NCI-H1417 (cell line): Measurements from ENCODE around the gene SETD5.

Experiments
- DNase-seq, 3 experiments: peaks; one replicate each; lab custom pipeline; 2025; lab: John Stamatoyannopoulos, UW

Gene SETD5

DNA sequence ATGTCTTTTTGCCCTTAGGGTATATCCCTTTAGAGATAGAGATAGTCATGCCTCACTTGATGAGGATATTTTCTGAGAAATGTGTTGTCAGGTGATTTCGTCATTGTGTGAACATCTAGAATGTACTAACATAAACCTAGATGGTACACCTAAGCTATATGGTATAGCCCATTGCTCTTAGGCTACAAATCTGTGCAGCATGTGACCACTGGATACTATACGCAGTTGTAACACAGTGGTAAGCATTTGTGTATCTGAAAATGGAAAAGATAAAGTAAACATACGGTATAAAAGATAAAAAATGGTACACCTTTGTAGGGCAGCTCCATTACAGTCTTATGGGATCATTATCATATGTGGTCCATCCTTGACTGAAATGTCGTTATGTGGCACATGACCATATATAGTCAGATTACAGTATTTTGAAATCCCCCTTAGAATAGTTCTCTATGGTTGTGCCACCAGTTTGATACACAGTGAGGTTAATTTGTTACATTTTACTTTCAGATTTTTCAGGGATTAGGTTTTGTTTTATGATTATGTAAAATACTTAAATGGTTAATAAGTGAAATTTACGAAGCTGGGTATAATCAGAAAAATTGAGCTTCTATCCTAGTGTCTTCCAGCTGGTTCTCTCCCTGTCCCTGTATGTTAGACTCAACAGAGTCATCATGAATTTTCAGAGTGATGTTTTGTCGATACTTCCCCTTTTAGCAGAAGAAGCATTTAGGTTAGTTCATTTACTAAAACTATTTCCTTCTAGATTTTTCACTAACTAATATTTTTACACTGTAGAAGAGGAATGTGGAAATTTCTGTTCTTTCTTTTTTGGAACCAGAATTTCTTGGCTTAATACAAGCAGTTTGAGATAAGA lies 12.8 kb downstream of the SETD5 start:
- no peak for DNase-seq

DNA sequence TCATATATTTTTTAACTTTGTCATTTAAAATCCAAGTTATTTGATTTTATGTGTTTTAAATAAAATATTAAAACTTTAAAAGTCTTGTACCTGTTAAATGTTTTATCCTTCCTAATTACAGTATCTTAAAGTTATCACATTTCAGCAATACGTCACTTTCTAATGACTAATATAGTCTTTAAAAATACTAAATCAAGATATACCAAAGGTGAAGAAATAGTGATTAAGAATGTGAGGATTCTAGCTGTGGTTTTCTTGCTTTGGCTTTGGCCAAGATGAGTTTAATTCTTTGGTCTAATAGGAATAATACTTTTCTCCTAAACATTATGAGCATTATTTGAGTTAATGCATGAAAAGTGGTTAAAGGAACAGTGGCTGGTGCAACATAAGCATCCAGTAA lies 13.9 kb downstream of the SETD5 start:
- DNase-seq, result no peak

DNA sequence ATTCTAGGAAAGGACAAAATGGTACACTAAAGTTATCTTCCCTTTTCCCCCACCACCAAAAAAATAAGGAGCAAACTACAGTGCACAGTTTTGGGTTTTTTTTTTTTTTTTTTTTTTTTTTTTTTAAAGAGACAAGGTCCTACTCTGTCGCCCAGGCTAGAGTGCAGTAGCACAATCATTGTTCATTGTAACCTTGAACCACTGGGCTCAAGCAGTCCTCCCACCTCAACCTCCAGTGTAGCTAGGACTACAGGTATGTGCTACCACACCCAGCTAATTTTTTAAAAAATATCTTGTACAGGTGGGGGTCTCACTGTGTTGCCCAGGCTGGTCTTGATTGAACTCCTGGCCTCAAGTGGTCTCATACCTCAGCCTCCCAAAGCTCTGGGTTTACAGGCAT lies 14.9 kb downstream of the SETD5 start:
- no peak for DNase-seq

DNA sequence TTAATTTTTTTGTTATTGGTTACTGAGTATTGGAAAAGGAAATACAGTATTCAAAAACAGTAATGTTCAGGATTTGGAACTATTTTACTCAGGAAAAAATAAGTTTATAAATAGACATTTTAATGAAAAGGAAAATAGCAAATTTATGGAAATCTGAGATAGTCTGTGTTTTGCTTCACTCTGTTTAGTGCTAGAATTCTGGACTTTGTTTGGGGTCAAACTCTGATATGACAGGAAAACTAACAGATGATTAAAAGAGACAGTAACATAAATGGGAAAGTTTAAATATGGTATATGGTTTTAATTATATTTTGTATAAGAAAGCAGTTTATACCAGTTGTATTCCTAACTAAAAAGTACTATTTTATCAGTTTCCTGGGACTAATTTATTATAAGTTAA lies 17.4 kb downstream of the SETD5 start:
- DNase-seq, result no peak

DNA sequence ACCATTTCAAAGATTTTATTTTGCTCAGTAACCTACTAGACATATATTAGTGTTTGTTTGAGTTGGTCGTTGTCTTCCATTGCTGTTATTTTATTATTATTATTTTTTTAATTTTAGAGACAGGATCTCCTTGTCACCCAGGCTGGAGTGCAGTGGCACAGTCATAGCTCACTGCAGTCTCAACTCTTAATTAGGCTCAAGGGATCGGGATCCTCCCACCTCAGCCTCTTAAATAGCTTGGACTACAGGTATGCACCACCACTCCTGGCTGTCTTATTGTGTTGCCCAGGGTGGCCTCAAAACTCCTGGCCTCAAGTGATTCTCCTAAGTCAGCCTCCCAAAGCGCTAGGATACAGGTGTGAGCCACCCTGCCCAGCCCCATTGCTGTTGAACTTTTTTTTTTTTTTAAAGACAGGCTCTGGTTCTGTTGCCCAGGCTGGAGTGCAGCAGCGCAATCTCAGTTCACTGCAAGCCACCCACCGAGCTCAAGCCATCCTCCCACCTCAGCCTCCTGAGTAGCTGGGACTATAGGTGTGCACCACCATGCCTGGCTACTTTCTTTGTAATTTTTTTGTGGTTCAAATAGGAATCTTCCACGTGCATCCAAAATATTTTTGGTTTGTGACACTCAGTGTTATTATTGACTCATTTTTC lies 18.2 kb downstream of the SETD5 start:
- no peak for DNase-seq

DNA sequence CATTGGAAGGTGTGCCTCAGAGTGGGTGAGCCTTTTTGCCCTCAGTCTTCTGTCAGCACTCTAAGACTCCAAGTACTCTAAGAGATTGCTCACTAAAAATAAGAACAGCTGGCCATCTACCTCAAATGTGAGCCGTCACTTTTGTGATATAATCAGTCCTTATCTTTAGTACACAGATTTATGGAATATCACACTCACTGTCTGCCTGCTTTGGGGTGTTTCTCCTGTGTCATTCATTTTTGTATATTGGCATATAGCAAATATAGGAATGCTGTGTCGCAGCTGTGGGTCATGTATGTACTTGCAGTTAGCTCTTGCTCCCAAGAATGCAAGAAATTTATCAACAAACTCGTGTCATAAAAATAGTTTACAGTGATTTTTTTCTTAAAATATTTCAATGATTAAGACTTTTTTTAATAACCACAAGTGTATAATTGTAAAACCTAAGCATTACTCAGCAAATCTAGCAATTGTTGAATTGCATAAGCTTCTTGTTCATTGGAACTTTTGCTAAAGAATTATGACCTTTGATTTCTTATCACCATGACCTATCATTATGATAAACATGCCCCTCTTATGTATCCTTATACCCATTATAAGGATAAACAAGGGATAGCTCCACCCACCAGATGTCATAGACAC lies 18.8 kb downstream of the SETD5 start:
- DNase-seq, result no peak

DNA sequence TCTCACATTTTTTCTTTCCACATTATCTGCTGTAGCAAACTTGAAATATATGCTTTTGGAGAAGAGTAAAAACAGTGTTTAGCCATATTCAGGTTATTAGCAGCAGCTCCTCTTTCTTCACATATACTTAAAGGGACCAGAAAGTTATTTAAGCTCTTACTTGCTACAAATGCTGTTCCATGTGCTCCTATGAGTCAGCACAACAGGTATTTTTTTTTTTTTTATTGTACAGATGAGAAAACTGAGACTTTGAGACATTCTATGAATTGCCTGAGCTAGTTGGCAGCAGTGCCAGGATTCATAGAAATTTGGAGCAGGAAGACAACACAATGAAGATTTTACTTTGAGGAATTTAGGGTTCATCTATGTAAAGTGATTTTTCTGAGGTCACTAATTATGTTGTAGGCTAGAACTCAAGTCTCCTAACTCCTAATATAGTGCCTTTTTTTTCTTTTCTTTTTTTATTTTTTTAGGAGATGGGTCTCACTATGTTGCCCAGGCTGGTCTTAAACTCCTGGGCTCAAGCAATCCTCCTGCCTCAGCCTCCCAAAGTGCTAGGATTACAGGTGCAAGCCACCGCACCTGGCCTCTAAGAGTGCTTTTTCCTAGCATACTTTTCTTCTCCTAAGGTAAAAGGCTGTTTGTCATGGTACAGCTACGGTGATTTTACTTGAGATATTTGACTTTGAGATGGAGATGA lies 23.6 kb downstream of the SETD5 start:
- peak in 1 of 3 experiments; percentile 0 for DNase-seq

DNA sequence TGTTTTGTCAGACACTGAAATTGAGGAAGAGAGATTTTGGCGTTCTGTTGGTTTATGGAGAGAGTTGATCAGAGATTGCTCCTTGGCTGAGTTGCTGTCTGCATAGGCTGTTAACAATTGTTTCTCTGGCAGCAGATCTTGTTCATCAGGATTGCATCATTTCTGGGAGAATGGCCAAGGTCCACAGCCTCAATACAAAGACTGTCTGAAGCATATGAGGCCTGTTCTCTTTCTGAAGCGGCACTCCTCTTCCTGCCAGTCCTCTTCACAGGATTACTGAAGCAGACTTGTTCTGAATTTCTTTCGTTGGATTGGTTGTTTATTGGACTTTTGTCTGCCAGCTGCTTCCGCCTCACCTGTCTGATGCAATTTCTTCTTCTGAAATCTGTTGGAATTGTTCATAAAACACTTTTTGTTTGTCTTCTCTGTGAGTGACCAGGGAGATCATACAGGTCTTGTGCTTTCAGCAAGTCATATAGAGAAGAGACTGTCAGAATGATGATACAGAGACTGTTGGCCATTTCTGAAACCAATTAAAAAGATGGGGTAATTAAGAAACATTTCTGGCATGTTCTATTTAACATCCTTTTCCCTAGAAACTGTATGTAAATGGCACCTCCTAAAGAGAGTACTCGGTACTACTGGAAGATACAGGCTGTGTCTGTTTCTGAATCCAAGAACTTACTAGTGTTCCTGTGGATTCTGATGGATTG lies 25.5 kb downstream of the SETD5 start:
- peak; percentile 61 to 91 (median 67) for DNase-seq

DNA sequence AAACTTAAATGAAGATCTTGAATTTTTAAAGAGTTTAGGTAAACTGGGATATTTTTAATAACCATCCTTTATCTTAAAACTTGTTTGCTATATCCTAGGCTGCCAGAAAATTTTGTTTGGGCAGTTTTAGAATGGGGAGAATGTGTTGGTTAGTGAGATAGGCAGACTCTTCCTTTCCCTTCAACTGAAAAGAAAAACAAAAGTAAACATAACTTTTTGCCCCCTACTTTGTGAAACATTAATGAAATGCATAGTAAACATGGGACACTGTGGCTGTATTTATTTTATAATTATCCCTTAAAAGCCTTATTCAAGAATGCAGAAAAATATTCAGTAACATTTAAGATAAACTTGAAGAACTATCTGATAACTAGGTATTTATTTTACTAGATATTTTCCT lies 31.0 kb downstream of the SETD5 start:
- no peak for DNase-seq

DNA sequence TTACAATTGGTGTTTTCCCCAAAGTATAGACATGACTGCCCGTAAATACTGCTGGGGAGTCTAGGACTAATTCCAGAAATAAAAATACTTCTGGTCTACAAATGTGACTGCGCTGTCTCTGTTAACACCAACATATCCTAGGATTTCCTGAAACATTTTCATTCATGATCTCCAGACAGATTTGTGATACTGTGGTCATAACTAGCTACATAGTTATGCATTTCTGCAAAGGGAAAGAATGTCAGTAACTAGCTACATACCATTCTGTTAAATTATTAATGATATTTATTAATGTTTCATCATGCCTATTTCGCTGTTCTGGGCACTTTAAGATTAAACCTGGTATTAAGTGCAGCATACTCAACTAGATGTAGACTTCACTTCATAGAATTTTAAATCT lies 33.3 kb downstream of the SETD5 start:
- DNase-seq, result no peak

DNA sequence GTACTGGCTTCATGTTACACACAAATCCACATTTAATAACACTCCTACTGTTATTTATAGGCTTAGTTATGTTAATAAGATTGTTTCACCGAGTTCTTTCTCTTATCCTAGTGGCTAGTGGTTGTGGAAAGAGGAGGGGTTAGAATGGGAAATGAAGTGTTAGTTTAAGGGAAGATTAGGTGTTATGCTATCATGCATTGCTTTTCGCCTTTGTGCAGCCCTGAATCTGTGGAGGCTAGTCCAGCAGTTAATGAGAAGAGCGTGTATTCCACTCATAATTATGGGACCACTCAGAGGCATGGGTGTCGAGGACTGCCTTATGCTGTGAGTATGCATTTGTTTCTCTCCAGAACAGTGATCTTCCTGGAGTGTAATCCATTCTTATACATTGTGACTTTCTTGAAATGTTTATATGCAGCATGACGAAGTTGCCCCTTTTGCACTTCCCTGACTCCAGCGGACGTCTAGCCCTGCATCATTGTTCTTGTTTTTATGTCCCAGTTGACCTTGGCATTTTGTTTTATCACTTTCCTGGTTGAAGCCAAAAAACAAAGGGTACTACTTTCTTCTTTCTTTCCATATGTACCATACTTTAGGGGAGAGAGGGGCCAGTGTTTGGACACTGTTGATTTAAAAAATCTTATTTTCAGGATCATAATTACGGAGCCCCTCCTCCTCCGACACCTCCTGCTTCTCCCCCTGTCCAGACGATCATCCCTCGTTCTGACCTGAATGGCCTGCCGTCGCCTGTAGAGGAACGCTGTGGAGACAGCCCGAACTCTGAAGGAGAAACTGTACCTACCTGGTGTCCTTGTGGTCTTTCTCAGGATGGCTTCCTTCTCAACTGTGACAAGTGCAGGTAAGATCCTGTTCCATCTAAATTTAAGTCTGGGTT lies 36.5 kb downstream of the SETD5 start:
- no peak for DNase-seq

DNA sequence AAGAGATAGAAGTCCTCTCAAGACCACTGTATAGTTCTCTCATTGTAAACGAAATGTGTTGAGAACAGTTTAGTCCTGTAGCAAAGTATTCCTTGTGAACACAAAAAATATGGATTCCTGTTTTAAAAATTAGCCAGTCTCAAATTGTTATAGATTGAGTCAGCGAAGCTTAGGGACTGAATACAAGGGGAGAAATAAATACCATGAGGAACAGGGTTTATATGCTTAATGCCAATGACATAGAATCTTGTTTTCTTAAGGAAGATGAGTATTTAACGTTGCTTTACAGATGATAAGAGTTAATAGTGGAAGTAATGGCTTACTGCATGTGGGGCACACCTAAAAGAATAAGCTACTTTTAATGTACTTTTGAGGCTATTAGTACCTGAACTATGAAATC lies 37.9 kb downstream of the SETD5 start:
- DNase-seq, result no peak

DNA sequence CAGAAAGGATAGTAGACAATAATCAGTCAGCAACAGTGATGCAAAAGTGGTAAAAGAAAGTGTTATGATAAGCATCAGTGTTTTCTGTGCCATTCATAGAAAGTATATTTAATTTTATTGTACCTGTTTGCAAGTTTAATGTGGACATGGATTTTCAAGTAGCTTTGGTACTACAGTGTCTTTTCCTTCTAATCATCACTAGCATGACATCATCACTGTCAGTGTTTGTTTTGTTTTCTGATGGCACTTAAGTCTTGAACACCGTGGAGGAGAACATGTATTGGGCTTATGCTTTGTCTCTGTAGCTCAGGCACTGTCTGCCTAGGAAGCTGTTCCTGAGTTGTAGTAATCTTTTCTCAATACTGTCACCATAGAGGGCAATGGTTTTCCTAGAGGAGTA lies 41.9 kb downstream of the SETD5 start:
- peak in 1 of 3 experiments; percentile 13 for DNase-seq

DNA sequence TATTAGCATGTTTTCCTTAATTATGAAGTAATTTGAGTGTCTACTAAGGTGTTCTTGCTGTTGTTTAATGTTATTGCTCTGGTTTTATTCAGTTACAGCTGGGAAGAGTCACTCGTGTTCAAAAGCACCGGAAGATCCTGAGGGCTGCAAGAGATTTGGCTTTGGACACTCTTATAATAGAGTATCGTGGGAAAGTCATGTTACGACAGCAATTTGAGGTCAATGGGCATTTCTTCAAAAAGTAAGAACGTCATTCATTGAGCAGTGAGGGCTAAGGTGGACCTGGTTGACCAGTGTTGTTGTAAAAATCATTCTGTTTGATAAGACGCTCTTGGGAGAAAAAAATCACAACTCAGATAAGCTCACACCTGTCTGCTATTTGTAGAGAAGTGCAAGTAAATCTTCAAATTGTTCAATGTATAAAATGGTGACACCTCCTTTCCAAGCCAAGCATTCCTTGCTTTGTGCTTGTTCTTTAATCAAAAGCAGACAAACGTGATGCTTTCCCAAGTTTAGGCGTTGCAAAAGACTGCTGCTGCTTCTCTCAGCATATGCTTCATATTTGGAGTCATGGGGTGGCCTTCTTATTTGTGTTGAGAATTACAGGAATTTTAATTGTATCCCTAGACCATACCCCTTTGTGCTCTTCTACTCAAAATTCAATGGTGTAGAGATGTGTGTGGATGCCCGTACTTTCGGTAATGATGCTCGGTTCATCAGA lies 44.2 kb downstream of the SETD5 start:
- DNase-seq, result no peak

DNA sequence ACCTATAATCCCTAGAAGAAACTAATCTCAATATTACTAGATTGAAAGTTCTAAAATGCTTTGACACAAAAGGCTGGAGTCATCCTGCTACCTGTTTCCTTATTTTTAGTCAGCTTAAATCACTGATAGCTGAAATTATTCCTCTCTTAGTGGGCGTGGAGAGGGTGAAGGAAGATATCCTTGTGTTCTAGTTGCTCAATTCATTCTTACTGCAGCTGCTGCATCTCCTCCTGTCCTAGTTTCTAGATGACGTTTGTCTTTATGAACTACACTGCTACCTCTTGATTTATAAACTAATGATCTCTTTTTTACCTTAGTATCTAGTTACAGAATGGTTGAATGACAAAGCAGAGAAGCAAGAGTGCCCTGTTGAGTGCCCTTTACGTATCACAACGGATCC lies 50.7 kb downstream of the SETD5 start:
- no peak for DNase-seq

DNA sequence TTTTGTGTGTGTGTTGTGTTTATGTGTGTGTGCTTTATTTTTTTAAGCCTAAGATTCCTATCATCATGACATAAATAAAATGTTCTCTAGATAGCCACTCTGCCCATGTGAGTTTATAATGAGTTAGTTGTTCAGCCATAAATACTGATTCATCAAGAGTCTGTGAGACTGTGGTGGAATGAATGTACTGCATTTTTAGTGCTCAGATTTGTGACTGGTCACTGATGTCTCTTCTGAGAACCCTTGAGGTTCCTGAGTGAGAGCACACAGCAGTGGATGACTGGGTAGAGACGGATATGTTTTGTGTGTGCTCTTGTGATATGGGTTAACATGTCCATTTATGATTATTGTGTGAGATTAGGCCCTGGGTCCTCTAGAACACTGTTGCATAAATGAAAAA lies 51.2 kb downstream of the SETD5 start:
- DNase-seq, result no peak

DNA sequence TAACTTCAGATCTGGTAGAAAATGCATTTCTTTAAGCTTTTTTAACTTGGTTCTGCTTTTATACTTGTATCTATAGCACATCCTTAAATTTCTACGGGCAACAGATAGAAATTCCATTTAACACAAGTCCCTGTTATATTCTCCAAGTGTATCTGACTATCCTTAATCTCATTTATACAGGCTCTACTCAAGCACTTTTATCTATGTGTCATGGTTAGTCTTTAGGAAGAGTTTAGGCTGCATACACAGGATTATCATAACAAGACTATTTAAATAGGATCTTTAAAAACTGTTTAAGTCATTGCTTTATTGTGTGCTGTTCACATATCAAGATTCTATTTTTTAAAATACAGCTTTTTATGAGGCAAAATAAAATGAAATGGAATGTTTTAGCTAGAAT lies 52.7 kb downstream of the SETD5 start:
- DNase-seq, result no peak

DNA sequence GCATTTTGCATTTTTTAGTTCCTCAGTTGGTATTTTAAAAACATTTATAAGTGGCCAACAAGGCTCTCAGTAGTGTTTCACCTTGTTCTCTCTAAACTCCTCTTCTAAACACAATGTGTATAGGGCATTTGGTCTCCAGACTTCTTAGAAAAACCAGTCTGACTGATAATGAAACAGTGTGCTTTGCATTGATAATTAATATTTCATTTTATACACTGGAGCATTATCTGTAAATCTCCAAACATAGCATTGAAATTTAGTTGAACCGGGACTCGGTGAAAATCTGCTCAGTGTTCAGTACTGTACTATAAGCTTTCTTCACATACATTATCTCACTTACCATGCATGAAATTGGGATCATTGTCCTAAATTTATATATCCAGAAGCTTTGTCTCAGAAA lies 53.6 kb downstream of the SETD5 start:
- no peak for DNase-seq

DNA sequence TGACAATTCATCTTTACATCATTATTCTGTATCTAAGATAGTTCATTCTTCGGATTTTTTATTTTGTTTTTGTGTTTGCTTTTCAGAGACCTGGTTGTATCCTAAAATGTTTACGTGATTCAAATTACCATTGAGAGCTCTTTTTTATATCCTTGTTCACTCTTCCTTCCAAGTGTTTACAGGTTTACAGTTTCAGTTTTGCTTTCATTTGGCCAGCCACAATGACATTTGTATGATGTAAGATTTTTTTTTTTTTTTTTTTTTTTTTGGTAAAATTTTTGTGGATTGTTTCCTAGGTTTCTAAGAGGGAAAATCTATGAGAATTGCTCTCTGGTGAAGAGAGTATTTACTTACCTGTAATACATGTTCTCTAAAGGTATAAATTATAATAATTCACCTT lies 55.0 kb downstream of the SETD5 start:
- no peak for DNase-seq

DNA sequence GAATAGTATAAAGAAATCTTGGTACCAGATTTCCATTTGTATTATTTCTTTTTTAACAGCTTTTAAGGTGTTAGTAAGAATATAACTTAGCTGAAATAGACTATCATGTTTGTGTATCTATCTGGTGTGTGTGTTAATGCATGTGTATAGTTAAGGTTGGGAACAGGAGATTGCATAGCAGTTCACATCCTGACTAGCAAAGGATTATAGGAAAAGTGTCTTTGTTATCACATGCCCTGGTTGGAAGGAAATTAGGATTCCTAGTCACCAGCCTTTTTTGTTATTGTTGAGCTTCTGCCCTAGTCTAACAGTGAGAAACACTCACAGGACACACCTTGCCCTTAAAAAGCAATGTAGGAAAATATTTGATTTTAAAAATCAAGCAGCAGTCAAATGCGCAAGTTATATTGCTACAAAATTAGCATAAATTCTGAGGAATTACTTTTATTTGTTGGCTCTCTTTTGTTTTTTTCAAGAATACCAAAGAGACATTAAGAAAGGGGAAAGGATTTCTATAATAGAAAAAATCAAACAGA lies 58.2 kb downstream of the SETD5 start:
- DNase-seq, result no peak
